ENCODE measurements around the gene RANBP9. TPM values are rescaled to one million over a fixed set of nuclear protein-coding genes. Genes with fewer than 3 reads are reported as not detected.

The RANBP9 gene
- total RNA-seq, 1 donor from 2014 or later = 50.6 TPM

- peak; percentile 12 for DNase-seq
Measured at GRCh38 chr6:13648850-13649249, 62.8 kb downstream of the RANBP9 start.

- DNase-seq = no peak
Measured at GRCh38 chr6:13643125-13643524, 68.5 kb downstream of the RANBP9 start.

DNA sequence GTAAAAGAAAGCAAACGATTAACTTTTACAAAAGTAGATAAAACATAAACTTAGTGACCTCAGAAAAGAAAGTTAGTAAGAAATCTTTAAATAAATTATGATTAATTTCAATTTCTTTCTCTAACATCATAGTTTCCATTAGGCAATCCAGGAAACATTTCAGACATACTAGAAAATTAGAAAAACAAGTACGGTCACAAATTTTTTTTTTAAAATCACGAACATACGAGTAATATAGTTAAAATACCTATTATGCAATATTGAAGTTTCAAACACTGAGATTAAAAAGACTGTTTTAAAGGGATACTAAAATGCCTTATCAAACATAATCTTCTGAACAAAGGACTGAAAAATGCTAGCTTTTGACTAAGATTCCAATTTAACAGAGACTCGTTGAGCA, 70.3 kb downstream of the RANBP9 start:
- DNase-seq = no peak

DNA sequence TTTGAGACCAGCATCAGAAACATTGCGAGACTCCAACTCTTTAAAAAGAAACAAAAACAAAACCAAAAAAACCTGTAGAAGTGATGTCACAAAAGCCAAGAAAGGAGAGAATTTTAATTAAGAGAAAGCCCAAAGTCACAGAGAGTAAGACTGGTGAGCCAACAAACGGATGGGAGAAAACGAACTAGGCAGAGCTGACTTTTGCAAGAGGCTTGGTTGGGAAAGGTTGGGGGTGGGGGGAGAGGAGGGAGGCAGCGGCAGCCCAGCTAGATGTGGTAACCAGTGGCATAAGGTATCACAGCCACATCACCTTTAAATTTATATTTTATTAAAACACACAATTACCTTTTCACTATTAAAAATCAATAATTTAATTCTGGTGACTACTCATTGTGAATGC, 73.0 kb downstream of the RANBP9 start:
- DNase-seq = no peak

DNA sequence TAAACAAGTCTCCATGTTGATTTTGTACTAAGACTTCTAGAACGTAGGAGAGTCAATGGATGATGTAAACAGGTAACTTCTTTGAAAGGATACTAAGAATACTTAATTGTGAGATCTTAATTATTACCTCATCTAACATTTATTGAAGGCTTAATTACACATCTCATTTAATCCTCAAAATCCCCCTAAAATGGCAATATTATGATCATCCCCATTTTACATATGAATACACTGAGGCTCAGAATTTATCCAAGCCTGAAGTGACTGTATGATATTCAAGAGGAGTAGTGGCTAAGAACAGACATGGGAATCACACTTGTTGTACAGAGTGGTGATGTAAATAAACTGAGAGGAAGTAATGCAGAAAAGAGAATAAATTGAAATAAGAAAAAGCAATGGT, 73.6 kb downstream of the RANBP9 start:
- no peak for DNase-seq

DNA sequence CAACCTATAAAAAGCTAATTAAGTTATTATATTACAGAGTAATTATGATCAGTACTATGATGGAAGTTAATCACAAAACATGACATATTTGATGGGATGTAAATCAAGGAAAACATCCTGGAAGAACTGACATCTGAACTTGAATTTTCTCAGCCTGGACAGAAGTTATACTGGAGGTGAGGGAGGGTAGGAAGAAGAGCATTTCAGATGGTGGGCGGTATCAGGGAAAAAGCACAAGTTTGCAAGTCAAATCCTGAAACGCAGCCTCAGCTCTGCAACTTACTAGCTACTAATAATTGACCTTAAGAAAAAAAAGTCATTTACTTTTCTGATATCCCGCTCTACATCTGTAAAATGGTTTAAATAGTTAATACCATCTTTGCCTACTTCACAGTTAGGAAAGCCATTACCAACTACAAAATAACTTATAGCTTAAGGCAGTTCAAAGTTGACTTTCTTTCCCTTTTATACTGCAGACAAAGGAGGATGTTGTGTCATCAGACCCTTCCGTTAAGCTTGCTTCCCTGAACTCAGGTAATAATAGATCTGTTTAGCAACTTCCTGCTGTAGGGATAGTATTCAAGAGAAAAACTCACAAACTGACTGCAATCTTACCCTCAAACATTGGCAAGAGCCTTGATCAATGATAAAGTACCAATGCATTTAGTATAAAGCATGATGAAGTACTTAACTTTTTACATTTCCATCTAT, 75.5 kb downstream of the RANBP9 start:
- no peak for DNase-seq

DNA sequence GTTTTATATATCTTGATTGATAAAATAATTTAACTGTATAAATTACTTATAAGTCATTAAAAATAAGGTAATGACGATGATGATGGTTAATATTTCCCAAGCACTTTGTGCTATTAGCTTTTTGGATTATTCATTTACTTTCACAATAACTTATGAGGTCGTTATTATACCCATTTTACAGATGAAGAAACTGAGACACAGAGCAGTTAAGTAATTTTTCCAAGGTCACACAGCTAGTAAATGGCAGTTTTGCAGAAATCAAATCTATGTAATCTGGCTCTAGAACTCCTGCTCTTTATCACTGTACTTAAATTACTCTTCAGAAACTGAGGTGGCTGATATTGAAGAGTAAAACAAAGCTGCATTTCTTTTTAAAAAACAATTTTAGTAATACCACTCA, 78.3 kb downstream of the RANBP9 start:
- DNase-seq = no peak

GRCh38 chr6:13630499-13630898, 81.1 kb downstream of the RANBP9 start:
- DNase-seq = no peak

- no peak for DNase-seq
Measured at GRCh38 chr6:13629459-13630116, 82.0 kb downstream of the RANBP9 start.

GRCh38 chr6:13624871-13625288, 86.8 kb downstream of the RANBP9 start:
- DNase-seq = no peak

GRCh38 chr6:13617066-13617465, 94.6 kb downstream of the RANBP9 start:
- DNase-seq = no peak

GRCh38 chr6:13615792-13616120, 95.9 kb downstream of the RANBP9 start:
- peak; percentile 61 for DNase-seq

- peak; percentile 100 for DNase-seq
Measured at GRCh38 chr6:13614926-13615791, 96.5 kb downstream of the RANBP9 start, which contains the start of gene NOL7. Gene NOL7, plus strand, starts transcription at chr6:13615335. Its CDS starts 24 bp downstream, at chr6:13615359.

GRCh38 chr6:13614126-13614925, 97.3 kb downstream of the RANBP9 start:
- peak; percentile 74 for DNase-seq

DNA sequence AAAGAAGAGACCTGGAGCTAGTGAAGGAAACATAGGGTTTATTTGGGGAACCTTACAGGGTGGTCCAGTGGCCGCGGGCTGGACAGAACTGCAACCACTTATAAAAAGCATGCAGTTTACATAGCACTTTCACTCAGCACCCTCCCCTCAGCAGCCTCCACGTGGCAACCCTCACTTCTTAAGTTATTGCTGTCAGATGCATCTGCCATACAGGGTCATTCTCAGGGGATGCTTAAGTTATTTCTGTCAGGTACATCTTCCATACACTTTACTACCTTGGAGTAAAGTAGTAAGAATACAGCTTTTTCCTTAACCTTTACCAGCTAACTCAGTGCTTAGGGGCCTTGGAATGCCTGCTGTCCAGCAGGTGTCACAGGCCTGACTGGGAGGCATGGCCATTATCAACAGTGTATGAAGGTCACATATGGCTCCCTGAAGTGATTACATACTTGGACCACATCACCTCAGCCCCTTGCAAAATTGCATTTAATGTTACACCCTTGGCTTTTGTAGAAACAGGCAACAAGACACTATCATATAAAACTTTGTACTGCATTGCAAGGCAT, 98.5 kb downstream of the RANBP9 start:
- DNase-seq = no peak

- DNase-seq = no peak
Measured at GRCh38 chr6:13611715-13612114, 99.9 kb downstream of the RANBP9 start.

GRCh38 chr6:13605634-13606033, 106.0 kb downstream of the RANBP9 start:
- DNase-seq = no peak

DNA sequence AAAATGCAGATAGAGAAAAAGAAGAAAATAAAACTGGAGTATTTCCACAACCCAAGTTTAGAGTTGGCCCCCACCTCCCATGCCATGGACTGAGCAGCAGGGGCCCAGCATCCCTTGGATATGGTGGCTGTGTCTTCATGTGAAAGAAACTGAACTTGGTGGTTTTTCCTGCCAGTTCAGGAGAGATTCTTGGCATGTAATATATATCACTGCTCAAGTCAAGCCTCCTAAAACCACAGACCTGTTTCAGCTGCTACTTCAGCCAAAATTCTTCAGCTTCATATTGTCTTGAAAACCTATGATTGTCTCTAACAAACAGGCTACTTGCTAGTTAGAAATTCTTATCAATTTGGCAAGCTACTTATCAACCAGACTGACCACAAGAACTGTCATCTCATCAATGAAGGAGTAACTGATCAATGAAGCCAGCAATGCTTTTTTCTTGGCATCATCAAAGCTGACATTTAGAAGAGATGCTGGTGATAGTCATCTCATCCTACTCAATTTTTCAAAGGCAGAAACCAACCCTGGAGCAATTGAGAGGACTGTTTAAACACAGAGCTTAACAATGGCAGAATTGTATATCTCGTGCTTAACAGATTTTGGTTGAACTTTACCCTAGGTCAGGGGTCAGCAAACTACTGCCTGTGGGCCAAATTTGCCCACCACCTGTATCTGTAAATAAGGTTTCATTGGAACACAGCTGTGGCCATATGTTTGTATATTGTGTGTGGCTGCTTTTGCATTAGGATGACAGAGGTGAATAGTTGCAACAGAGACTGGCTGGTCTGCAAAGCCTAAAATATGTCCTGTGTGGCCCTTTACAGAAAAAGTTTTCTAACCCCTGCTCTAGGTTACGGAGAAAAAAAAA, 106.9 kb downstream of the RANBP9 start:
- DNase-seq = no peak

DNA sequence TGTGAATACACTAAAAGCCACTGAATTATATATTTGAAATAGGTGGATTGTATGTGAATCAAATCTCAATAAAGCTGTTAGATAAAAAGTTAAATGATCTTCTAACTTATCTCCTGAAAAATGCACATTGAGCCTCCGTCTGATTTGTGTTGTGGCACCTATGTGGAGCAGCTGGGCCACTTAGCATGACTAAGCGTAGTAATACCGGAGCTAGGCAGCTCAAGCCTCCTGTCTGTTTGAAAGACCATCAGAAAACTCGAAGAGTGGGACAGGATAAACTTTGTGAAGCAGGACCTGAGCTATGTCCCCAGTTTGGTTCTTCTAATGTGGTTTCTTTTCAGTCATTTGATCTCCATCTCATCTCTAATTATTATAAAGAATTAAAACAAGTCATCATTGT, 107.5 kb downstream of the RANBP9 start:
- no peak for DNase-seq

DNA sequence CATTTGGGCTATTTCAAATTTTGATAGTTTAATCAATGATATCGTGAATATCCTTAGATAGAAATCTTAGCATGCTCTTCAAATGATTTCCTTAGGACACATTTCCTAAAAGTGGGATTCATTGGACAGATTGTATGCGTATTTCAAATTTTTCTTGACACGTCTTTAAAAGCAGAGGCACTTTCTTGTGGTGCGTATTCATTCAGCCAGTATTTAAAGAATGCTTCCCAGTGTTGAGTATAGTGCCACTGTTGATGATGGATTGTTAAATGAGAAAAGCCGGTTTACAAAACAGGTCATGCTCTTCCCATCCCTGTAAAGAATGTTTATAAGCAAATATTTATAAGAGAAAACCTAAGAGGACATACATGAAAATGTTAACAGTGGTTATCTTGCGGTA, 111.6 kb downstream of the RANBP9 start:
- DNase-seq = no peak

- no peak for DNase-seq
Measured at GRCh38 chr6:13597073-13597472, 114.6 kb downstream of the RANBP9 start.
